NCI-H1417 (cell line): ENCODE measurements around the gene BTG2.
"Not testable (repeated sequence)": the region's sequence is repeated elsewhere in the genome, so short reads cannot be mapped to it uniquely, and the experiment has no call there.

ENCODE experiments used
- DNase-seq, 3 experiments: peaks; one replicate each; lab custom pipeline; 2025; lab: John Stamatoyannopoulos, UW

Gene BTG2

GRCh38 chr1:203304919-203305808 is at the start of gene BTG2:
TSS of gene BTG2 (plus strand) at chr1:203305519. CDS start at chr1:203305607, 88 bp downstream.
- peak; percentile 93 to 97 (median 94) for DNase-seq

DNA sequence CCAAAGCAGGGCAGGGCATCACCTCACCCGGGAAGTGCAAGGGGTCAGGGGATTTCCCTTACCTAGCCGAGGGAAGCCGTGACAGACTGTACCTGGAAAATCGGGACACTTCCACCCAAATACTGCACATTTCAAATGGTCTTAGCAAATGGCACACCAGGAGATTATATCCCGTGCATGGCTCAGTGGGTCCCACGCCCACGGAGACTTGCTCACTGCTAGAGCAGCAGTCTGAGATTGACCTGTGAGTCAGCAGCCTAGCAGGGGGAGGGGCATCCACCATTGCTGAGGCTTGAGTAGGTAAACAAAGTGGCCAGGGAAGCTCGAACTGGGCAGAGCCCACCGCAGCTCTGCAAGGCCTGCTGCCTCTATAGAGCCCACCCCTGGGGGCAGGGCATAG is 48.7 kb upstream of the BTG2 start:
- not testable (repeated sequence) for DNase-seq

GRCh38 chr1:203263496-203263895 is 41.8 kb upstream of the BTG2 start:
- peak in 1 of 3 experiments; percentile 8 for DNase-seq

GRCh38 chr1:203264052-203264501 is 41.2 kb upstream of the BTG2 start:
- no peak for DNase-seq

- no peak for DNase-seq
Measured at GRCh38 chr1:203265541-203265940, 39.8 kb upstream of the BTG2 start.

- not testable (repeated sequence) for DNase-seq
Measured at GRCh38 chr1:203266140-203266539, 39.2 kb upstream of the BTG2 start.

DNA sequence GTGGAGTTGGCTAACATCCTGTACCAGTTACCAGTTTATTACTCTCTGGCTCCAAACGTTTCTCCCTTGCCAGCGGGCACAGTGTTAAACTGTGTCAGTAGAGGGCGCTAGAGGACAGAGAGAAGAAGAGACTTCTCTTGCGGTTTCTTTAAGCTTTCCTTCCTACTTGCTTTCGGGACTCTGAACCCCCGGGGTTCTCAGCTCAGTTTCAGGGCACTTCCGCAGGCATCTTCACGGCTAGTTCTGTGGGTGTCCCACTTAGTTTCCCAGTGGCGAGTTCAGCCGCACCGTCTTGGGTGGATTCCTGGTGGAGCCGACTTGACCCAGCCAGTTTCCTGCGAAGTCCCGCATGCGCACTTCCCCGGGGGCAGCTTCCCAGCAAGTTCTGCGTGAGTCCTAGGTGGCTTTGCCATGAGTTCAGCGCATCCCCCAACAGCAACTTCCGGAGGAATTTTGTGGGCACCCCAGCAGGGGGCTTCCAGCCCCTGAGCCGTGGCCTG is 37.9 kb upstream of the BTG2 start:
- DNase-seq = peak; percentile 56 to 99 (median 85)

GRCh38 chr1:203267912-203268311 is 37.4 kb upstream of the BTG2 start:
- DNase-seq = no peak

DNA sequence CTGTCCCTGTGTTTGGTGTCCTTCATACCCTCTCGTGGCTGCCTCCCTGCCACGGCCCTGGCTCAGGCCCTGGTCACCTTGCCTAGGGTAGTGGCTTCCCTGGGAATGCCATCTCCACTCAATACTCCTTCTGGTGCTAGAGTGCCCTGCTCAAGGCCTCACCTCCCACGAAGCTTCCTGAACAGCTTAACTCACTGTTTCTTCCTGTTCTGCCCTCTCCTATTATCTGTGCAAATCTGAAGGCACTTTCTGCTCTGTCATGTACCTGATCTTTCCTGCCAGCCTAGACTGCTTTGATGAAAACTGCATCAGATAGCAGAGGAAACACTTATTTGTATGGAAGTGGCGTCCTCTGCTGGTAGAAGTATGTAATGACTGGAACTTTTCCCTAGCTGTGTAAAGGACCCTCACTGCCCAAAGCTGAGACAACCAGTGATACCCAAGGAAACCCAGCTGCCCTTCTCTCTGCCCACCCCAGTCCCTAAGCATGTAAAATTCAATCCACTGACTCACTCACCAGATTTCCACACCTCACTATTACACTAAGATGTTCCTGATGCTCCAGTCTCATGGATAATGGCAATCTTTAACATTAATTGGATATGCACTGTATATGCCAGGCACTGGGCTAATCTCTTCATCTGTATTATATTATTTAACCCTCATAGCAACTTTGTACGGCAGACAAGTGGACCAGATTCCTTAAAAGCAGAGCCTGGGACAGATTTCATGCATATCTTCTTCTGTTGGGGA is 36.2 kb upstream of the BTG2 start:
- peak; percentile 63 to 96 (median 92) for DNase-seq

- DNase-seq = no peak
Measured at GRCh38 chr1:203269654-203270020, 35.7 kb upstream of the BTG2 start.

DNA sequence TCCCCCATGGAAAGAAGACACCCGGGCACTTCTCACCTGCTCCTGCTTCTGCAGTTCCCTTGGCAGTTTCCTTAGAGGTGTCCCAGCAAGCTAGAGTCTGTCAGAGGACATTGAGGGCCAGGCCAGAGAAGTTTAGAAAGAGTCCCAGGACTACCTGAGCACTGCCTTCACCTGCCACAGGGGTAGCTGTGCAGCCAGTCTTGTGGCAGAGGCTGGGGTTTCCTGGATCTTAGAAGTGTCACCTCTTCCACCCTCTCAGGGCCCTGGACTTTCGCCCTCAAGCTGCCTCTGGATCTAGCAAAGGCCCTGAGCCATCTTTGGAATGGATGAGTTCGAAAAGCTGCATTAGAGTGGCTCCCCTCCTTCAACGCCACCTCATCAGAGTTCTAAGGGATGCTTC is 34.9 kb upstream of the BTG2 start:
- DNase-seq = no peak

GRCh38 chr1:203271018-203271743 is 34.1 kb upstream of the BTG2 start:
- DNase-seq = peak in 2 of 3 experiments; percentile 49 to 92

GRCh38 chr1:203271962-203272632 is 33.2 kb upstream of the BTG2 start:
- DNase-seq = no peak

GRCh38 chr1:203272633-203273205 is 32.6 kb upstream of the BTG2 start:
- no peak for DNase-seq

DNA sequence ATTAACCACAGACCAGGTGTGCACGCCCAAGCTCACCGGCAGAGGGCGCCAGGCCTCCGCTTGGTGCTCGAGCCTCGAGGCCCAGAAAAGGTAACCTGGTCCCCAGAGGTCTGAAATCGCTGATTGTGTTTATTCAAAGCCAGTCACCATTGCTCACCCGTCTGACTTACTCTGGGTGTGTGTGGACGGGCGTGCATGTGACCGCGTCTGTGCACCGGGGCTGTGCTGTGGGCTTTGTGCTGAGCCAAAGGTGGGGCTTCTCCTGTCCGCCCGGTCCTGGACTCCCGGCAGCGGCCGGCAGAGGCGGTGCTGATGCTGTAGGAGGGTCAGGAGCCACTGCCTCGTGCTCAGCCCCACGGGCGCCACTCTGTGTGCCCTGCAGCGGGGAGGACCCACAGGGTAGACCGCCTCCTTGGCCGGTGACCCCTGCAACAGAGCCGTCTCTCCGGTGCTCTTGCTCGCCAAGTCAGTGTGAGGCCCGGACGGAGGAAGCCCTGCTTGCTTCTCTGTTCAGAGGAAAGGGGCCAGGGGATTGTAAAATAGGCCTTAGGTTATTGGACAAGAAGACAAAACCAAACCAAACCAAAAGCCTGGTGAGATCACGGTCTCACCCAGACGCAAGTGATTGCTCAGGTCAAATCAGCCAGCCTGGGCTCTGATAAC is 32.0 kb upstream of the BTG2 start:
- peak; percentile 80 to 99 (median 93) for DNase-seq

- peak in 1 of 3 experiments; percentile 45 for DNase-seq
Measured at GRCh38 chr1:203273869-203274602, 31.3 kb upstream of the BTG2 start.

DNA sequence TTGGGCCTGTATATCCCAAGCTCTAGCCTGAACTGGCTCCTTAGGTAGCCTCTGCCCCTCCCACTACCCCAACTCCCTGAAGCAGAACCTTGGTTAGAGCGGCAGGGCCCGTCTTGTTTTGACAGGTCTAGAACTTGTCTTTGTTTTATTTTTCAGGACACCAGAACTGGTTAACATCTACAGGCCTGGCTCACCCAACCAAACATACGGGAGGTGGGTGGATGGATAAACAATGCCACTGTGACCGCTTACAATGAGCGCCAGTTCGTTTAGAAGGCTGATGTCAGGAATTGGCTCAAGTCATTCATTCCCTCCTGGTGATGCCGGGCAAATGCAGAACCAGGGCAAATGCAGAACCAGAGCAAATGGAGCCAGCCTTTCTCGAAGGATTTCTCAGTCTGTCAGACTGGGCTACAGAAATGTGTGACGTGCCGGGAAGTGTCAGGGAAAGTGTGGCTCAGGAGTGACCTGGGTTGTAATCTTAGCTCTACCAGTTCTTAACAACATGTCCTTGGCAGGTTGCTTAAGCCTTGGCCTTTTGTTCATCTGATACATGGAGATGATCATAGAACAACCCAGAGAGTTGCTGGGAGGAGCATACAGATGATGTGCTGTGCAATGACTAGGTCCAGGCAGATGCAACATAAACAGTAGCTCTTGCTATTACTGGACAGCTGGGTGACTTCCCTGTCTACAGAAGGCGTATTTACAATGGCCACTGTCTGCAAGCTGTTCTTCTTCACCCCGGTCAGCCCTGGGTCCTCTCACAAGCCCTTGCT is 30.5 kb upstream of the BTG2 start:
- no peak for DNase-seq

DNA sequence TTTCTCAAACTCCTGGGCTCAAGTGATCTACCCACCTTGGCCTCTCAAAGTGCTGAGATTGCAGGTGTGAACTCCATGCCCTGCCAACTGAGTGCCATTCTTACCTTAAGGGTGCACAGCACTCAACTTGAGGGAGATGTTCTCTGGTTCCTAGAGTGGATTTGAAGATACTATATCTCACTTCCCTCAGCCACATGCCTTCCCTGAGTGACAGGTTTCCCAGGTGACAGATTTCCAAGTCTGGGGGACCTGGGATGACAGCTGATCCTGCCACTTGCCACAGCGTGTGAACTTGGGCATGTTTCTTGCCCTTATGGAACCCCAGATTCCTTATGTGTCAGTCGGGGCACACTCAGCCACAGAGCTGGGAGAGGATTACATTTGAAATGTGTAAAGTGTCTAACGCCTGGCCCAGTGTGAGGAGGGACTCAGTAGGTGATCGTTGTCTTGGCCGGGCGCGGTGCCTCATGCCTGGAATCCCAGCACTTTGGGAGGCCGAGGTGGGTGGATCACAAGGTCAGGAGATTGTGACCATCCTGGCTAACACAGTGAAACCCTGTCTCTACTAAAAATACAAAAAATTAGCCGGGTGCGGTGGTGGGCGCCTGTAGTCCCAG is 29.6 kb upstream of the BTG2 start:
- DNase-seq = no peak

- no peak for DNase-seq
Measured at GRCh38 chr1:203276408-203276807, 28.9 kb upstream of the BTG2 start.
